Mesangial cell (primary cell): Measurements from ENCODE around the gene CRTC1. TPM values are rescaled to one million over a fixed set of nuclear protein-coding genes. Genes with fewer than 3 reads are reported as not detected.

ENCODE experiments used
- total RNA-seq: library from RNA; depleted of rRNA; stranded (reverse); fragments of >200 nt; gene quantifications from 2 replicates; pipeline ENCODE4 v1.2.3, GENCODE V29; 2015

Gene CRTC1, protein sequence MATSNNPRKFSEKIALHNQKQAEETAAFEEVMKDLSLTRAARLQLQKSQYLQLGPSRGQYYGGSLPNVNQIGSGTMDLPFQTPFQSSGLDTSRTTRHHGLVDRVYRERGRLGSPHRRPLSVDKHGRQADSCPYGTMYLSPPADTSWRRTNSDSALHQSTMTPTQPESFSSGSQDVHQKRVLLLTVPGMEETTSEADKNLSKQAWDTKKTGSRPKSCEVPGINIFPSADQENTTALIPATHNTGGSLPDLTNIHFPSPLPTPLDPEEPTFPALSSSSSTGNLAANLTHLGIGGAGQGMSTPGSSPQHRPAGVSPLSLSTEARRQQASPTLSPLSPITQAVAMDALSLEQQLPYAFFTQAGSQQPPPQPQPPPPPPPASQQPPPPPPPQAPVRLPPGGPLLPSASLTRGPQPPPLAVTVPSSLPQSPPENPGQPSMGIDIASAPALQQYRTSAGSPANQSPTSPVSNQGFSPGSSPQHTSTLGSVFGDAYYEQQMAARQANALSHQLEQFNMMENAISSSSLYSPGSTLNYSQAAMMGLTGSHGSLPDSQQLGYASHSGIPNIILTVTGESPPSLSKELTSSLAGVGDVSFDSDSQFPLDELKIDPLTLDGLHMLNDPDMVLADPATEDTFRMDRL
- 2.6 and 12.7 TPM in 2 replicates for total RNA-seq

DNA sequence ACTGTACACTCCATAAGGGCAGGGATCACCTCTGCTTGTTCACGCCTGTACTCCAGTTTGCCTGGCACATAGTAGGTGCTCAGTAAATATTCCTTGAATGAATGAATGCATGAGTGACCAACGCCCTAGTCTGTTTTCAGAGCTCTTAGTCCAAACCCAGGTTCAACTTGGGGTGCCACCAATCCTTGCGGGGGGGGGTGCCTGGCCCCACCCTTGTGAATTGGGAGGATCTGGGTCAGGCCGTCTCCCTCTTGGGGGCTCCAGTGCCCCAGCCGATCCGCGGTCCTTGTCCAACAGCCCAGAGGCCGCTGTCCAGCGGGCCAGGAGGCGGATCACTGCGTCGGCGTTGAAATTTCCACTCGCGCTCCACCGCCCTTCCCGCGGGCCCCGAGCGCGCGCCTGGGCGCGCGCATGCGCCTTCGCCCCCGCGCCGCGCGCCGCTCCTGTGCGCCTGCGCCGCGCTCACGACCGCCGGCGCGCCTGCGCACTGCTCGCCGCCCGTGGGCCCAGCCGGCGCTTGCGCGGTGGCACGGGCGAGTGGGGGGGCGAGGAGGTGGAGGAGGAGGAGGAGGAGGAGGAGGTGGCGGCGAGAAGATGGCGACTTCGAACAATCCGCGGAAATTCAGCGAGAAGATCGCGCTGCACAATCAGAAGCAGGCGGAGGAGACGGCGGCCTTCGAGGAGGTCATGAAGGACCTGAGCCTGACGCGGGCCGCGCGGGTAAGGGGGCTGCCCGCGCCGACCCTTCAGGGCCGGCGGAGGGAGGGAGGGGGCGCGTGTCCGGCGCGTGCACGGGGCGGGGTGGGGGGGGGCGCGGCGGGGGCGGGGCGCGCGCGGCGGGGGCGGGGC is at the start of gene CRTC1:
CRTC1 (plus strand) TSS at position 572 of the 849 bp plus-strand sequence; CDS start at position 595, 23 bp downstream.

DNA sequence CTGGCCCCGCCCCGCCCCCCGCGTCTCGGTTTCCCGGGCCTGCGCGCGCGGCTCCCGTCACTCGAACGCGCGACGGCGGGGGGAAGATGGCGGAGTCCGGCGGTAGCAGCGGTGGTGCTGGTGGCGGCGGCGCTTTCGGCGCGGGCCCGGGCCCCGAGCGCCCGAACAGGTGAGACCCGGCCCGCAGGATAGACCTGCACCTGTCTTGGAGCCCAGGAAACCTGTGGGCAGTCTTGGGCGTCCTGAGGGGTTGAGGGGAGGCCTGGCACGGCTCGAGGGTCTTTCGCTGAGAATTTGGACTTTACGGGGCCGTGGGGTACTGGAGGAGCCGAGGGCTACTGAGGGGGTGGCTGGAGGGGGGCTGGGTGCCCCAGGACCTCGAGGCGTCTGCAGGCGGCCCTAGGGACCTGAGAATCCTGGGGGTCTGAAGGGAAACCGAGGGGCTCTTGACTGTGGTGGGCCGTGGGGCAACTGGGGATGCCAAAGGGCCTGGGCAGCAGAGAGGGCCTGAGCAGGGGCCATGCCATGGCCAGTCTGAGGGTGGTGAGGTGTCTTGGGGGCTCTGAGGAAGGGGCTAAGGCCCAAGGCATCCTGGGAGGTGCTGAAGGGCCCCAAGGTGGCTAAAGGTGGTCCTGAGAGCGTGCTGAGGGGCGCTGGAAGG is 46.4 kb upstream of the CRTC1 start, which contains the start of gene KLHL26:
KLHL26 (plus strand) TSS at position 60 of the 661 bp plus-strand sequence; CDS start at position 87, 27 bp downstream.

DNA sequence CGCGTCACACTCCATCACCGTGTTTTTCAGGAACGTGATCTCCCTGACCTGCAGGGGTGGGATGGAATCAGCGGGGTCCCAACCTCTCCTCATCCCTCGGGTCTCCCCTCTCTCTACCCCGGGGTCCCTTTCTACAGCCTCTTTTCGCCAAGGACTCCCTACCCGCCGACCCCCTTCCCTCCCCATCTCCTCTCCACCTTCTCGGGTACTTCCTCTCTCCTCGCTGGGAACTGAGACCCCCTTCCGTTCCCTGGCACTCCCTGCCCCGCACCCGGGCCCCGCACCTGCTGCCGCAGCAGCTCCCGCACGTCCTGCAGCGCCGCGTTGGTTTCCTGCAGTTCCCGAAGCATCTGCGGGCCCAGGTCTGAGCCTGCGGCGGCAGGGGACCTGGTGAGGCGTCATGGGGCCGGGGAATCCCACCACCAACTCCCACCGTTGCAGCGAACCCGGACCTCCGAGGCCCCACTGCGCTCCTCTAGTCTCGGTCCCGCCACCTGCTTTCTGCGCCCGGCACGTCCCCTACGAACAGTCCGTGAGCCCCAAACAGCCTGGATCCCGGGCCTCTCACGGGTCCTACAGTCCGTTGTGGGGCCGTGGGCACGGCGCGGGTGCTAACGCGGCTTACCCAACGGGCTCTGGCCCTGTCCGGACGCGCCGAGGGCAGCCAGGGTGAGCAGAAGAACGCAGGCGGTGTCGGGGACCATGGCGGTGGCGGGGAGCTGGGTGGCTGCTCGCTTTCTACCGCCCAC is 107.3 kb downstream of the CRTC1 start, which contains the start of gene COMP:
COMP (minus strand) TSS at position 740 of the 749 bp plus-strand sequence; CDS start at position 704, 36 bp downstream.

DNA sequence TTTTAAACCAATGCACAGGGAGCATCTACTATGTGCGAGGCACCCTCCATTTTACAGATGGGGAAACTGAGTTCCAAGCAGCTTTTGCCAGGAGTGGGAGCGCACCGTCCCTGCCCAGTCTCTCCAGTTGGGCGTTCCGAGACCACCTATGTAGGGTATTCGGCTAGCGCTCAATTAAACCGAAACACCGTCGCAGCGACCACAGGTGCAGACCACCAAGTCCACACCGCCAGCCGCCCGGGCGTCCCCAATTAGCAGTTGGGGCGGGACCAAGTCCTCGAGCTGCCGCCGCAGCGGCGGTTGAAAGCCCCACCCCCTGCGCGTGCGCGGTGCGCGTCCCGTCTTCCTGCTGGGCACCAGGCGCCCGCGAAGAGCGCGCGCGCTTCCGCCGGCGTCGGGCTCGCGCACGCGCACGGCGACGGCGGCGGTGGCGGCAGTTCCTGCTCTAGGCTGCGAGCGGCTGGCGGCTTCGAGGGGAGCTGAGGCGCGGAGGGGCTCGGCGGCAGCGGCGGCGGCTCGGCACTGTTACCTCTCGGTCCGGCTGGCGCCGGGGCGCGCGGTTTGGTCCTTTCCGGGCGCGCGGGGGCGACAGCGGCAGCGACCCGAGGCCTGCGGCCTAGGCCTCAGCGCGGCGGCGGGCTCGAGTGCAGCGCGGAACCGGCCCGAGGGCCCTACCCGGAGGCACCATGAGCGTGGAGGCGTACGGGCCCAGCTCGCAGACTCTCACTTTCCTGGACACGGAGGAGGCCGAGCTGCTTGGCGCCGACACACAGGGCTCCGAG is 148.2 kb downstream of the CRTC1 start, which contains the start of gene UPF1:
UPF1 (plus strand) TSS at position 436 of the 782 bp plus-strand sequence; CDS start at position 687, 251 bp downstream.

Other genes starting within 250 kb of the CRTC1 start
- 63.4 and 164 TPM in 2 replicates for gene ISYNA1, start 245.5 kb upstream of the CRTC1 start, total RNA-seq
- gene ELL, start 161.6 kb upstream of the CRTC1 start, total RNA-seq, result 13.0 and 20.8 TPM in 2 replicates
- gene FKBP8, start 140.1 kb upstream of the CRTC1 start, total RNA-seq, result 181 and 304 TPM in 2 replicates
- gene KXD1, start 125.8 kb upstream of the CRTC1 start, total RNA-seq, result 169 and 233 TPM in 2 replicates
- 945 and 1,196 TPM in 2 replicates for gene UBA52, start 111.8 kb upstream of the CRTC1 start, total RNA-seq
- gene REX1BD, start 94.9 kb upstream of the CRTC1 start, total RNA-seq, result 79.2 and 122 TPM in 2 replicates
- gene CRLF1, start 76.9 kb upstream of the CRTC1 start, total RNA-seq, result 0.65 and 2.5 TPM in 2 replicates
- gene TMEM59L, start 70.8 kb upstream of the CRTC1 start, total RNA-seq, result 0.16 and 1.3 TPM in 2 replicates
- gene KLHL26, start 46.7 kb upstream of the CRTC1 start, total RNA-seq, result 6.4 and 7.6 TPM in 2 replicates
- 0.25 TPM in 1 of 2 replicates, not detected in the other for gene COMP, start 107.6 kb downstream of the CRTC1 start, total RNA-seq
- 48.4 and 58.9 TPM in 2 replicates for gene UPF1, start 148.3 kb downstream of the CRTC1 start, total RNA-seq
- 0.81 and 2.8 TPM in 2 replicates for gene CERS1, start 212.5 kb downstream of the CRTC1 start, total RNA-seq
- gene COPE, start 235.7 kb downstream of the CRTC1 start, total RNA-seq, result 307 and 338 TPM in 2 replicates
- gene DDX49, start 236.0 kb downstream of the CRTC1 start, total RNA-seq, result 47.3 and 67.6 TPM in 2 replicates